HEK293 (cell line): Measurements from ENCODE around the gene GLIS1.

Experiments
- CTCF ChIP-seq: fragments of 450-650 bp; formaldehyde crosslinking; IDR thresholded peaks from 2 replicates; pipeline ENCODE4 v1.5.1; 2016; ENCODE audit warnings: missing biosample characterization, missing genetic modification characterization
- ZNF426 ChIP-seq: fragments of 450-650 bp; formaldehyde crosslinking; IDR thresholded peaks from 2 replicates; pipeline ENCODE4 v1.5.1; 2017; ENCODE audit warnings: missing biosample characterization, missing genetic modification characterization, mild to moderate bottlenecking, inconsistent platforms, moderate library complexity

- TF ChIP-seq CTCF (tag by site-specific recombination) (no peak), ZNF426 (tag by site-specific recombination) (no peak)
Observed at GRCh38 chr1:53575955-53576320, 163.0 kb downstream of the GLIS1 start.
